Activated CD4-positive, CD25-positive, alpha-beta regulatory T cell treated with anti-CD3 and anti-CD28 coated beads, Interleukin-2, amount 50 U/mL, for 24 hours (primary cell): ENCODE measurements around the gene N4BP2L1.
A peak's percentile ranks its signal among the peaks of the same experiment; 100 is the strongest.

ENCODE experiments used
- ATAC-seq, 2 donors: fragments of 150-1000 bp; cut with Tn5 transposase; one replicate each; pipeline ENCODE4 v1.10.0; 2021; ENCODE audit warnings: mild to moderate bottlenecking in 1 of 2, moderate library complexity in 1 of 2

The N4BP2L1 gene

DNA sequence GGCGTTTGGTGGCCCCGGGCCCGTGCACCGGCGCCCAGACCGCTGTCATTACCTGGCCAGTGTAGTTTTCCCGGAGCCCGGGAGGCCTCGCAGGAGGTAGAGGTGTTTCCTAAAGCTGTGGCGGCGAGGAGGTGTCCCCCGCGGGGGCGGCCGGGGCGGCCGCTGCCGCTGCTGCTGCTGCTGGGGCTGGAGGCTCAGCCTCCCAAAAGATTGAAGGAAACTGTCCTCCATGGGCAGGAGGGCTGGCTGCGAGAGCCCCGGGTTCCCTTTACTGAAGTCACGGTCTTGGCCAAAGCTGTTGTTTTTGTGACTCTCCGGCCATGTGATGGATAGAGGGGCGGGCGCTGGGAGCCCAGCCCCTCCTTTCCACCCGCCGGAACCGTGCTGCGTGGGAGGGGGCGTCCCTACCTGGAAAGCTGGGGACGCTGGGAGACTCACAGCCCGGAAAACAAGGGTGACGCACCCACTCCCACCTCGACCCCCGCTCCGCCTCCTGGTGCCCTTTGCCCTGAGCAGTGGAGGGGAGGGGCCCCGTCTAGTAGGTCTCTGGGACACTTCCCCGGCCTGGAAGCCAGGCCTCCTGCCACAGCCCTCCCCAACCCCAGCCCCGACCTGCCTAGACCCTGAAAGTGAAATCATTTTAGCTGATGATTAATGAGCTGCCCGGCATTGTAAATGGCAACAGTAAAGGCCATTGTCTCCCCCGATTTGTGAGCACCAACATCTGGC, at the start of gene N4BP2L1:
TSS of gene N4BP2L1 (minus strand) at position 279 of the 729 bp plus-strand sequence. CDS start at position 231, 48 bp downstream.
- peak; percentile 69 to 73 for ATAC-seq

- ATAC-seq = no peak
These were observed 49.0 kb upstream of the N4BP2L1 start for GRCh38 chr13:32476892-32477291.

DNA sequence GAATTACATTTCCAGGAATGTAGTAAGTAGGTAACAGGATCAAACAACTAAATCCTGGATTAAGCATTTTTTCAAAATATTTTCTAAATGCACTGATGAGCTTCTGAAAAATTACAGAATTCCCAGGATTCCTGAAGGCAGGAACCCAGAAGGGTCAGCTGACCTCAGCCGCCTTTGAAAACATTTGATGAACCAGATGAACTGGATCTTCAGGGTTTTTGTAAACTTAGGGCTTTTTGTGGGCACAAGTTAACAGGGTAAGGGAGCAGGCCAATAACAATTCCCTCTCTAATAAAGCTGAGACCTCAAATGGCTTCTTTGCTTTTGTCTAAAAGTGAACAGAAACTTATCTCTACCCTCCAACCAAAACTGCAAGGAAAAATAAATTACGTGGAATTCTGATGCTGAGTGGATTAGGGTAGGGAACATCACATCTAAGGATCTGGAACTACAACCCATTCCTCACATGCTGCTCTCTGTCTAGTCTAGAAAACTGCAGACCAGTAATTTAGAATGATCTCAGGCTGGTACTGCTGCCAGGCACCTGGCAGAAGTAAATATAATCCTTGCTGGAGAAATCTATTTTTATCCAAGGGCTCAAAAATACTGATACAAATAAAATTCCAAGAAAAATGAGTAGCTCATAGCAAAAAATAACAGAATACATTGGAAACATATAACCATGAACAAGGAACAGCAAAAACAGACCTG, 48.2 kb upstream of the N4BP2L1 start:
- no peak for ATAC-seq

GRCh38 chr13:32474999-32475792, 47.3 kb upstream of the N4BP2L1 start:
- no peak for ATAC-seq

- no peak for ATAC-seq
These were observed 45.7 kb upstream of the N4BP2L1 start for GRCh38 chr13:32473650-32474049.

DNA sequence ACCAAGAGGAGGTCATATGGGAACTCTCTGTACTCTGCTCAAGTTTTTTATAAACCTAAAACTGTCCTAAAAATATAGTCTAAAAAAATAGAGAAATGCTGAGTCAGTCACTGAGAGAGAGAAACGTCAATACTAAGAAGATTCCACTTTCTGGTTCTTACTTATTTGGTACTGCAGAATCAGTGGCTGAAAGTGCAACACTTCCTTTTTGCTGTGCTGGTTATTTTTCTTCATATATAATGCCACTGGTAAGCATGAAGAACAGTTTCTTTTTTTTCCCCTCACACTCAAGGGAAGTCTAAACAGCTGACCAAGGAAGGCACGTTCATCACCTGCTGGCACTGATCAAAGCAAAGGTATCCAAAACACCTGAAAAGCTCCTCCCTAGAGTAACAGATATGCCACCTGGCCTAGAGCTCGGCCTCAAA, 44.3 kb upstream of the N4BP2L1 start:
- ATAC-seq = peak in 1 of 2 donors; percentile 63

GRCh38 chr13:32471187-32471922, 43.4 kb upstream of the N4BP2L1 start:
- ATAC-seq = no peak

- no peak for ATAC-seq
These were observed 40.7 kb upstream of the N4BP2L1 start for GRCh38 chr13:32468502-32469142.

DNA sequence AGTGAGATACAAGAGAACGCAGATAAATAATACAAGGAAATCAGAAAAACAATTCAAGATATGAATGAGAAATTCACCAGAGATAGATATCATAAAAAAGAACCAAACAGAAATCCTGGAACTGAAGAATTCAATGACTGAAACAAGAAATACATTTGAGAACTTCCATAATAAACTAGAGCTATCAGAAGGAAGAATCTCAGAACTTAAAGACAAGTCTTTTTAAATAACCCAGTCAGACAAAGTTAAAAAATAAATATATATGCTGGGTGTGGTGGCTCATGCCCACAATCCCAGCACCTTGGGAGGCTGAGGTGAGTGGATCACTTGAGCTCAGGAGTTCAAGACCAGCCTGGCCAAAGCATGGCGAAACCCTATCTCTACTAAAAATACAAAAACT, 28.7 kb upstream of the N4BP2L1 start:
- ATAC-seq = no peak

GRCh38 chr13:32455594-32455903, 27.6 kb upstream of the N4BP2L1 start:
- ATAC-seq = no peak

GRCh38 chr13:32454886-32455593, 27.1 kb upstream of the N4BP2L1 start:
- no peak for ATAC-seq

GRCh38 chr13:32453981-32454380, 26.1 kb upstream of the N4BP2L1 start:
- no peak for ATAC-seq

- ATAC-seq = no peak
These were observed 21.0 kb upstream of the N4BP2L1 start for GRCh38 chr13:32448972-32449371.

DNA sequence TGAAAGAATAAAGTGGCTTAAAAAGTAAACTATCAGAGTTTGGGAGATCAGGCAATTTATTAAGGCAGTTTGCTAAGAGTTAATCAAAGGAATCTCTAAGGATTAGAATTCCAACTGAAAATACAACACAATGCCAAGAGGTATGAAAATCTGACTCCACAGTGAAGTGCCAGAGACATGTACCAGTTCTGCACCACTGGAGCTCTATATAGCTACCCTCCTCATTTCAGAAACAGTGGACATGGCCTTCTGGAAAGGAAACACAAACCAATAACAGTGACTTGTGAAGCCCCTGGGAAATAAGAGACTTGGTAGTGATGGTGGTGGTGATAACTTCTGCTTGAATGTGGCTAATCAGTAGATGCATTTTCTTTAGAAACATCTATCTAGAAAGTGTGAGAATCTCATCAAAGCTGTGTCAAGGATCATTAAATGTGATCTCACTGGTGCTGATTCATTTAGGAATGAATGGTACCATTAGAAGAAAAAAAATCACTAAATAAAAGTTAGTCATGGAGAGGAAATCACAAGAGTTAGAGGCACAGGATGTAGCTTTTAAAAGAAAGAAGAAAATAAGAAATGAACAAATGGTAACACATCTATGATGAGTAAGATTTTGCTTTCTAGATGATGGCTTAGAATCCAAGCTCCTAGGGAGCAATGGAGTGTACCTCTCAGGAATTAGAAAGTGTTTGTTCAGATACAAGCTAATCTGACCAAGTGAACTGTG, 20.1 kb upstream of the N4BP2L1 start:
- peak; percentile 51 to 66 for ATAC-seq

DNA sequence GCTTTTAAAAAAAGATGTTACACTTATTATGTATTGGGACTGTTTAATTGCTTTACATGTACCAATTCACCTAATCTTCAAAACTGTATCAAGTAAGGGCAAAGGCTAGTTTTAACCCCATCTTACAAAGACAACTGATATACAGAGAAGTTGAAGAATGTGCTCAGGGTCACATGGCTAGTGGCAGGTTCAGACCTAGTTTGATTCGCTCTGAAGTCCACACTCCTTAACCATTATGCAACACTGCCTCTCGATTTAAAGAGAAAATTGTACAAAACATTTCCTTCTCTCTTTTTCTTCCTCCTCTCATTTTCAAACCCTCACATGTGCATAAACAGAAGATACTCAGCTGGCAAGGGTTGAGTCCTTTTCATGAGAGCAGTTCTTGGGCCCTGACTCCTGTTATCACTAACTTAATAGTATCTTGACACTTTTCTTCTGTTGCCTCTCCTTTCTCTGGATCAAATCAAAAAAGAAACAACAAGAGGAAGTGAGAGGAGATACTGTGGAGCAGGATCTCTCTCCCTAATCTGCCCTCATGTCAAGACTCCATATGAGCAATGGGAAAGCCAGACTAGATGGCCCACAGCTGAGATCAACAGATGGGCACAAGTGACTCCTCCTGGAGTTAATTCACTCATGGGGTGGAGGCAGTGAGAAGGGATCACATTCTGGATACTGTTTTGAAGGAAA, 19.0 kb upstream of the N4BP2L1 start:
- ATAC-seq = no peak

DNA sequence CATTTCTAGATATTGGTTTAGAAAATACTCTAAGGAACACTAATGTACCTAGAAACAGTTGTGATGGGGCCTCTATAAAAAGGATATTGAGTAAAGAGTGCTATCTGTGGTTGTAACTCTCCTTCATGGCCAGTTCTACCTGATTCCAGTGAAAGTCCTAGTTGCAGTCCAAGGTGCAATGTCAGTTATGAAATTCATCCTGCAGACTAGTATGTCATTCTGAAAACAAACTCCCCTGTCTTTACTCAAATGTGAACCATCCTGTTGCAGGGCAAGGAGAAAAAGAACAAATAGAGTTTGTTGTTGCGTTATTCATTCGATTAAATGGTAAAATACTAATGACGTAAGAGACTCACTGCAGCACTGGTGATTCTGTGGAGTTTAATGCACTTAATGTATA, 18.3 kb upstream of the N4BP2L1 start:
- ATAC-seq = no peak

GRCh38 chr13:32445461-32445860, 17.5 kb upstream of the N4BP2L1 start:
- ATAC-seq = no peak

DNA sequence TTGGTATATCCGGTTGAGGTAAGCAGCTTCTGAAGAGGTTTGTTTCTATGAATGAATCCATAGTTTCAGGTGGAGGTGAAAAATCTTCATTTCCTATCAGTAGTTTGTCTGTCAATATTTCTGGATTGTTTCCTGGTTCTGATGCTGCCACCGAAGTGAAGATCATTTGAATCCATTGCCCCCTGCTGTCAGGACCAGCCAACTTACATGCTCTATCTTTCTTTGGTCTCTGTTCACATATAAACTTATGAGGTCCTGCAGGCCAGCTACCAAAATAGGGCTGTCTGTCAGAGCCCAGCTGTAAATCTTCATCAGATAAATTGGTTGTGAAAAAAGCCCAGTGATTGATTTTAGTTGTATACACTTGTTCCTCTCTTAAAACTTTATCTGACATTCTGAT, 15.2 kb upstream of the N4BP2L1 start:
- ATAC-seq = no peak

DNA sequence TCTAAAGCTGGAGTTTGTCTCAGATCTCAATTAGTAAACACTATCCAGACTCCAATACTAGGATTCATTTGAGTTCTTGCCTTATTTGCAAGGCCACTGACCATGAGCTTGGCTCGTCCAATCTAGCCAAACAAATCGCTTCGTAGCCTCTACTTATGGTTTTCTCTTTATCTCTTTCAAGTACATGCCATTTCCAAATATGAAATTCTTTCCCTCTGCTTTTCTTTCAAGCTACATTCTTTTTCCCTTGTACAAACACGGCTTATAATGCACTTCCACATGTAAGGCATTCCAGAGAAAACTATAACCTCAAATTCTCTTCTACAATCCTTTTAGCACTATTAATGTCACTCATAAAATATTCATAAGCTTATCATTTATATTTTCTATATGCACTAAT, 10.9 kb upstream of the N4BP2L1 start:
- ATAC-seq = no peak

- ATAC-seq = no peak
These were observed 4.9 kb upstream of the N4BP2L1 start for GRCh38 chr13:32432856-32433255.
